Transverse colon (tissue), 4 donors: Measurements from ENCODE around the gene ASB1.

Source experiments
- POLR2A ChIP-seq: fragments of 450-650 bp; IDR thresholded peaks from one replicate; pipeline ENCODE4 v1.6.1; 2016; ENCODE audit warnings: antibody characterized with exemption, mild to moderate bottlenecking, moderate library complexity
- POLR2AphosphoS5 ChIP-seq, 3 donors: sonication (generic); formaldehyde crosslinking; IDR thresholded peaks; one replicate each; pipeline ENCODE4 v1.6.1; 2016; ENCODE audit warnings: antibody characterized with exemption in 3 of 3
- TF ChIP-seq, protein P1 (sequence below), 5 experiments: fragments of 200-600 bp in 3 of 5; fragments of 450-650 bp in 2 of 5; sonication (generic) in 3 of 5; IDR thresholded peaks; 1 replicate in 2 of 5; 2 replicates in 3 of 5; pipeline ENCODE4 v1.5.1; 2016 to 2017; ENCODE audit warnings: antibody characterized with exemption in 5 of 5, inconsistent platforms in 3 of 5, mild to moderate bottlenecking in 2 of 5, moderate library complexity in 1 of 5

DNA sequence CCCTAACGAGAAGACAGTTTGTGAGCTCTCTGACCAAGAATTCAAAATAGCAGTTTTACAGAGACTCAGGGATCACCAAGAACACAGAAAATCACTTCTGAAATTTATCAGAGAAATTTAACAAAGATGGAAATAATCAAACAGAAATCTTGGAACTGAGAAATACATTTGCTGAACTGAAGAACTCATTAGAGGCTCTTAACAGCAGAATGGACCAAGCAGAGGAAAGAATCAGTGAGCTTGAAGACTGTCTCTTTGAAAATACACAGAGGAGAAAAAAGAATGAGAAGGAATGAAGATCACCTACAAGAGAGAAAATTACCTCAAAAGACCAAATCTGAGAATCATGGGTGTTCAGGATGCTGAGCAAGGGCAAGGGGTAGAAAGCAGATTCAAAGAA is 29.7 kb downstream of the ASB1 start:
- TF ChIP-seq, protein P1, sequence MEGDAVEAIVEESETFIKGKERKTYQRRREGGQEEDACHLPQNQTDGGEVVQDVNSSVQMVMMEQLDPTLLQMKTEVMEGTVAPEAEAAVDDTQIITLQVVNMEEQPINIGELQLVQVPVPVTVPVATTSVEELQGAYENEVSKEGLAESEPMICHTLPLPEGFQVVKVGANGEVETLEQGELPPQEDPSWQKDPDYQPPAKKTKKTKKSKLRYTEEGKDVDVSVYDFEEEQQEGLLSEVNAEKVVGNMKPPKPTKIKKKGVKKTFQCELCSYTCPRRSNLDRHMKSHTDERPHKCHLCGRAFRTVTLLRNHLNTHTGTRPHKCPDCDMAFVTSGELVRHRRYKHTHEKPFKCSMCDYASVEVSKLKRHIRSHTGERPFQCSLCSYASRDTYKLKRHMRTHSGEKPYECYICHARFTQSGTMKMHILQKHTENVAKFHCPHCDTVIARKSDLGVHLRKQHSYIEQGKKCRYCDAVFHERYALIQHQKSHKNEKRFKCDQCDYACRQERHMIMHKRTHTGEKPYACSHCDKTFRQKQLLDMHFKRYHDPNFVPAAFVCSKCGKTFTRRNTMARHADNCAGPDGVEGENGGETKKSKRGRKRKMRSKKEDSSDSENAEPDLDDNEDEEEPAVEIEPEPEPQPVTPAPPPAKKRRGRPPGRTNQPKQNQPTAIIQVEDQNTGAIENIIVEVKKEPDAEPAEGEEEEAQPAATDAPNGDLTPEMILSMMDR (IDR thresholded peaks at IDR 0.05) = no peak
- TF ChIP-seq POLR2A (no peak), POLR2AphosphoS5 (IDR thresholded peaks at IDR 0.05) (no peak)
